SKM-1 treated with dmso at 0.1 percent for 144 hours (cell line): ENCODE measurements around the gene HTR3A.

Experiments used
- DNase-seq: peaks from one replicate; lab custom pipeline; 2025; ENCODE audit not compliant: unreplicated experiment; lab: John Stamatoyannopoulos, UW

The HTR3A gene

DNA sequence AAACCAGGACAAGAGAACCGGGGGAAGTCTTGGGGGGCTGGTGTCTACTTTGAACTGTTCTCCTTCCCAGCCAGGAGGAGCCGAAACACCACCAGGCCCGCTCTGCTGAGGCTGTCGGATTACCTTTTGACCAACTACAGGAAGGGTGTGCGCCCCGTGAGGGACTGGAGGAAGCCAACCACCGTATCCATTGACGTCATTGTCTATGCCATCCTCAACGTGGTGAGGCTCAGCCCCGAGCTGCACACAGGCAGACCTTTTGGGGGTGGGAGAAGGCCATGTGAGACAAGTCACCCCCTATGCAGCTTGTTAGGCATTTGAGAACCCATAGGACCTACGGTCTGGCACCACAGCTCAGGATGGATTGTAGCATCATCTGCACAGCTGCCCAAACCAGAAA, 2.8 kb downstream of the HTR3A start:
- no peak for DNase-seq

GRCh38 chr11:113979431-113979830, 4.5 kb downstream of the HTR3A start:
- no peak for DNase-seq

- no peak for DNase-seq
Measured at GRCh38 chr11:113980785-113981184, 5.9 kb downstream of the HTR3A start.

DNA sequence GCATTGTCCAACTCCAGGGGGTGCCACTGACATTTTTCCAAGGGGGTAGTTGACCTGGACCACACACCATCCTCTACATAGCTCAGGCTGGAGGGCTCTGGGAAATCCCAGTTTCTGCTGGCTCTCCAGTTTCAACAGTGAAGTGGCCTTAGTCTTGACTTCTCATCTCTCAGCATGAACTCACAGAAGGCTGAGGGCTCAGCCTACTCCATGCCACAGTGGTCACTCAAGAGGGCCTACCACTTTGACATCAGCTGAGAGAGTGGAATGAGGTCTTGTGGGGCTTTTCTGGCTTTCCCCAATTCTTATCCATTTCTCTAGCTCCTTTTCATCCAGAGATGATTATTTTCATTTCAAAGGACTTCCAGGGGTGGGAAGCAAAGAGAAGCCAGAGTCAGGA, 7.4 kb downstream of the HTR3A start:
- DNase-seq = no peak

- no peak for DNase-seq
Measured at GRCh38 chr11:113984781-113985180, 9.9 kb downstream of the HTR3A start.

DNA sequence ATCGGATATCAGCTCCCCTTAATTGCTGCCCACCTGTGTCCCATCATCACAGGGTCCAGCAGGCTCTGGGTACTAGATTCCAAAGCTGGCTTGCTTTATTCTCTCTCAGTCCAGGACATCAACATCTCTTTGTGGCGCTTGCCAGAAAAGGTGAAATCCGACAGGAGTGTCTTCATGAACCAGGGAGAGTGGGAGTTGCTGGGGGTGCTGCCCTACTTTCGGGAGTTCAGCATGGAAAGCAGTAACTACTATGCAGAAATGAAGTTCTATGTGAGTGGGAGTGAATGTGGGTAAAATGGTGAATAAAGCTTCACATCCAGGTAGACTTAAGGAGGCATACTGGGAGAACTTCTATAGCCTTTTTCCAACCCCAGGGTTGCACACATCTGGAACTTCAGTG, 11.0 kb downstream of the HTR3A start:
- no peak for DNase-seq

GRCh38 chr11:113986351-113987140, 11.6 kb downstream of the HTR3A start:
- DNase-seq = no peak

DNA sequence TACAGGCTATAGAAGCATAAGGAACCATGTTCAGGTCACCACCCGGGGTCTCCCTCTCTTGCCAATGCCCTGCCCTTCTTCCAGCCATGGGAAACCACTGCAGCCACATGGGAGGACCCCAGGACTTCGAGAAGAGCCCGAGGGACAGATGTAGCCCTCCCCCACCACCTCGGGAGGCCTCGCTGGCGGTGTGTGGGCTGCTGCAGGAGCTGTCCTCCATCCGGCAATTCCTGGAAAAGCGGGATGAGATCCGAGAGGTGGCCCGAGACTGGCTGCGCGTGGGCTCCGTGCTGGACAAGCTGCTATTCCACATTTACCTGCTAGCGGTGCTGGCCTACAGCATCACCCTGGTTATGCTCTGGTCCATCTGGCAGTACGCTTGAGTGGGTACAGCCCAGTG, 14.5 kb downstream of the HTR3A start:
- no peak for DNase-seq

DNA sequence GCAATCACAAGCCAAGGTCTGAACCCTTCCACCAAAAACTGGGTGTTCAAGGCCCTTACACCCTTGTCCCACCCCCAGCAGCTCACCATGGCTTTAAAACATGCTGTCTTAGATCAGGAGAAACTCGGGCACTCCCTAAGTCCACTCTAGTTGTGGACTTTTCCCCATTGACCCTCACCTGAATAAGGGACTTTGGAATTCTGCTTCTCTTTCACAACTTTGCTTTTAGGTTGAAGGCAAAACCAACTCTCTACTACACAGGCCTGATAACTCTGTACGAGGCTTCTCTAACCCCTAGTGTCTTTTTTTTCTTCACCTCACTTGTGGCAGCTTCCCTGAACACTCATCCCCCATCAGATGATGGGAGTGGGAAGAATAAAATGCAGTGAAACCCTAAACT, 15.0 kb downstream of the HTR3A start:
- DNase-seq = no peak

GRCh38 chr11:113991170-113991569, 16.3 kb downstream of the HTR3A start:
- DNase-seq = no peak

DNA sequence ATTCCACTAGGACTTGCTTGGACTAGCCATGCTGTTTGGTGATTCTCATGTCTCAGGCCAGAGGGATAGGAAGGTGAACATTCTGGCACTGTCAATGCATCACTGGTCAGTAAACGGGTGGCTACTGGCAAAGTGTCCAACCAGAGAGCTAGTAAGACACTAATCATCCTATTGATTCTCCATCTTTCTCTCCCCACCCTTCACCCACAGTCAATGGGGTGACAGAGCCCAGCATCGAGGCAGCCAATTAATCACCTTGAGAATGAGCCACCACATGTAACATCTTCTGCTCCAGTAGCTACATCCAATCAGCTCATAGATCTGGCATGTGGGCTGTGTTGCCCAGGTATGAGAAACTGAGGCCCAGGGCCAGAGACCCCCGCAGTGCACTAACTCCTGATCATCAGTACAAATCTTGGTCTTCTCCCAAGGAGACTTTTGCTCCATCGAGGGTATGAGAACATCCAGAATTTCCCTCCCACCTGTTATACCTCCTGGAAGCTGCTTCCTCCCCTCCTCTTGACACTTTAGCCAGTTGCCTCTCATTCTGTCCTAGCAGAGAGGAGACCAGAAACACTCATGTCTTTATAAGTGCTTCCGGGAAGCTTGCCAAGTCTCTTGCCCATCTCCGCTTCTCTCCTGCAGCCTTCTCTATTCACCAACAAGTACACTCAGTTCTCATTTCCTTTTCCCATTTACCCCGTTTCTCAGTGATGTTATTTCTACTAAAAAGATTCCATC, 17.0 kb downstream of the HTR3A start:
- no peak for DNase-seq

- DNase-seq = no peak
Measured at GRCh38 chr11:113992459-113993110, 17.7 kb downstream of the HTR3A start.

DNA sequence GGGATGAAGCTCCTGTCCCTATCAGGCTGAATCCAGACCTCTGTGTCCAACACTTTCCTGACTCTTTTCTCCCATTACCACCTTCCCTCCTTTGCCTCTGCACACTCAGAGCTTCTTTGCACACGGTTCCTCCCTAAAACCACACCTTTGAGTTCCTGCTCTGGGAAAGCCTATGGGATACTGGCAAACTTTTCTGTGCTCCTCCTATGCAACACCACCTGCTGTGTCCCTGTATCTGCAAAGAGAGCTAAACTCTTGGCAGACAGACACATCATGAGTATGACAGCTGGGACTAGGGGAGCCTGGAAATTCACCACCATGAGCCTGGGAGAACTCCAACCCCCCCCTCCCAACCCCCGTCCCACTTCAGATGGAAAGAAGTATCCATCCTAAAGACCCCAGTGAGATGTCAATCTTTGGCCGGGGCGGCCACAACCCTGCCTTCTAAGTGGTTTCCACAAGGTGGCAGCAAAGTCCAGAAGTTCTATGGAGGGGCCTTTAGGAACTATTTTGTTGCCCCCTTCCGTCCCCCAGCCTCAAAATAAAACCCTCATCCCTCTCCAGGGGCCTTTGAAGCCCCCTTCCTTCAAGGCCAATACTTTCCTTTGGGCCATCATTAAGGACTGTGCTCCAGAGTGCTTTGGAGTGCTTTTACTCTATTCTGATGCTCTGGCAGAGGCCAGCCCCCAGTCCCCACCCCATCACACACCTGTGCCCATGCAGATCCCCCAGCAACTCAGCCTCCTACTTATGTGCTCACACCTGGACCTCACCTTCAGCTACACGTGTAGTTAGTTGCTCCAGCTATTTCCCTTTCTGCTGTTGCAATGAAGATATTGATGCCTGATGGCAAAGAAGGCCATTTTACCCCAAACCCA, 19.4 kb downstream of the HTR3A start:
- DNase-seq = no peak

DNA sequence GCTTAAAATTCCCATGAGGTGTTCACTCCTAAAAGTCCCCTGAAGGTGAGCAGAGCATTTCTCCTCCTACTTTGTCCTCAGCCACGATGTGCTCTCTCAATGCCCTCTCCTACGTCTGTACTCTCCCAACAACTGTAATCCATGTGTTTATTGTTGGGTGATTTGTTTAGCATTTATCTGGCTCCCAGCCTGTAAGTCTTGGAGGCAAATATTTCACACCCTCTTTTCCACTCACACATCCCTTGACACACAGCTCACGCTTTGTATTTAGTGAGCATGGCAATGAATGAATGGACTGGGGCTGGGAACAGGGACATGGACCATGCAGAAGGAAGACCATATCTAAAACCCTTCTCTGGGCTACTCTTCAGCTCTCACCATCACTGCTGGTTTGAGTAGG, 22.6 kb downstream of the HTR3A start:
- DNase-seq = no peak

GRCh38 chr11:113998574-113998973, 23.7 kb downstream of the HTR3A start:
- DNase-seq = no peak

DNA sequence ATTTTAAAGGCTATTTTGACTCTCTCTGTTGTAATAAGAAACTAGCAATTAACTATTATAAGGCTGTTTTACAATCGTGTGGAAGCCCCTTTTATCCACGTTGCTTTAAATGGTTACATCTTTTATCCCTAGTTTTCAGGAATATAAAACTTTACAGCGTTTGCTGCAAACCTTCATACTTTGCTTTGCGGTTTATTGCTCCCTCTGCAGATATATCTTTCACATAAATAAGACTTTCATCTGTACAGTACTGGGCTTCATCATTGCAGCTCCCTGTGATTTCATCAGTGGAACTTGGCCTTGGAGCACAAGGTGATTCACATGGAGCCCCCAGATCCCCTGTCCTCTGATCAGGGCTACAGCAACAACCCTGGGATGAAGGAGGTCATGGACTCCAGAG, 25.6 kb downstream of the HTR3A start:
- no peak for DNase-seq

GRCh38 chr11:114001416-114001815, 26.5 kb downstream of the HTR3A start:
- DNase-seq = no peak

GRCh38 chr11:114008331-114008730, 33.4 kb downstream of the HTR3A start:
- no peak for DNase-seq

DNA sequence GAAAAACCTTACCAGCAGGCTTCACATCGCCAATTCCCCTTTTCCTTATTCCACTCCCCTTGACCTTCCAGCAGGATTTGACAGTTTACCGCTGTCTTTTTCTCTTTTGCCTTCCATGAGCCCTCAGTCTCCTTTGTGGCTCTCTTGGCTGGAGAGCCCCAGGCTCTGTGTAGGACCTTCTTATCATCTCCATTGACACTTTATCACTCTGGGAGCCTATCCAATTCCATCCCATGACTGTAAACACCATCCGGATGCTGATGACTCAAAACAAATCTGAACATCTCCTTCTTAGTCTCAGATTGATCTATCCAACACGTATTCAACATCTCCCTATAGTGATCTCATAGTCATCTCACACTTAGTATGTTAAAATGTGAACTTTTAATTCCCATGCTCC, 36.0 kb downstream of the HTR3A start:
- DNase-seq = no peak

- DNase-seq = no peak
Measured at GRCh38 chr11:114011443-114011842, 36.5 kb downstream of the HTR3A start.

- DNase-seq = no peak
Measured at GRCh38 chr11:114015117-114015516, 40.2 kb downstream of the HTR3A start.
